ENCODE data around the gene TP53BP2.

The TP53BP2 gene

DNA sequence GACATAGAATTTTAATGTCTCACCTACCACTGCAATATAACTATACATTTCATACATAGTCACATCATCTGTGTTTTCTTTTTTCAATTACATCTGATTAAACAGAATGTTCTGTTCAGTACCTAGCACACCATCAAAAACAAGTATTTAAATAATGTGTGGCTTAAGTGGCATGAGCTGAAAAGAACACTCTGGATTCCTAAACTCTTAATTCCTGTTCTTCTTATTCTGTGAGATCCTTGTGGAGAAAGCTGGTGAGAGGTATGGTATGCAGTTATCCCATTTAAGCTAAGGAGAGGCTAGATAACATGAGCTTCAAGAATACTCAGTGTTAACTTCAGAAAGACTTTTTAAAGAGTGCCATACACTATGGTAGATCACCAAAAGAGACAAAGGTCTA is 5.5 kb downstream of the TP53BP2 start:
- peaks cover 80% of the 10 kb centered on the region for H4K20me1 ChIP-seq (ENCODE audit: insufficient read depth, low read length, poor library complexity, severe bottlenecking)
- H3K9ac ChIP-seq (ENCODE audit: low read depth, low read length, poor library complexity, severe bottlenecking): no peak overlapping the region
- peaks cover 64% of the 10 kb centered on the region for H3K4me1 ChIP-seq (ENCODE audit: insufficient read depth, low read length, poor library complexity, severe bottlenecking)
- no peak overlapping the region for H2AFZ ChIP-seq (ENCODE audit: low read length)
- H3K4me3 ChIP-seq (ENCODE audit: low read length, poor library complexity, severe bottlenecking): peak overlapping the region; percentile 15
- TF ChIP-seq EZH2phosphoT487 (IDR thresholded peaks at IDR 0.05; ENCODE audit: borderline replicate concordance): no peak
- TF ChIP-seq, protein P1, sequence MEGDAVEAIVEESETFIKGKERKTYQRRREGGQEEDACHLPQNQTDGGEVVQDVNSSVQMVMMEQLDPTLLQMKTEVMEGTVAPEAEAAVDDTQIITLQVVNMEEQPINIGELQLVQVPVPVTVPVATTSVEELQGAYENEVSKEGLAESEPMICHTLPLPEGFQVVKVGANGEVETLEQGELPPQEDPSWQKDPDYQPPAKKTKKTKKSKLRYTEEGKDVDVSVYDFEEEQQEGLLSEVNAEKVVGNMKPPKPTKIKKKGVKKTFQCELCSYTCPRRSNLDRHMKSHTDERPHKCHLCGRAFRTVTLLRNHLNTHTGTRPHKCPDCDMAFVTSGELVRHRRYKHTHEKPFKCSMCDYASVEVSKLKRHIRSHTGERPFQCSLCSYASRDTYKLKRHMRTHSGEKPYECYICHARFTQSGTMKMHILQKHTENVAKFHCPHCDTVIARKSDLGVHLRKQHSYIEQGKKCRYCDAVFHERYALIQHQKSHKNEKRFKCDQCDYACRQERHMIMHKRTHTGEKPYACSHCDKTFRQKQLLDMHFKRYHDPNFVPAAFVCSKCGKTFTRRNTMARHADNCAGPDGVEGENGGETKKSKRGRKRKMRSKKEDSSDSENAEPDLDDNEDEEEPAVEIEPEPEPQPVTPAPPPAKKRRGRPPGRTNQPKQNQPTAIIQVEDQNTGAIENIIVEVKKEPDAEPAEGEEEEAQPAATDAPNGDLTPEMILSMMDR (conservative IDR thresholded peaks at IDR 0.05; ENCODE audit: low read length): no peak
- H3F3A ChIP-seq (ENCODE audit: low read depth): 0 out of 2 replicates have a peak, but pooled peaks cover 3% of the 10 kb centered on the region
- no peaks in the 10 kb centered on the region for H3K27me3 ChIP-seq (ENCODE audit: insufficient read depth, low read length, poor library complexity, severe bottlenecking)
- H3K79me2 ChIP-seq (ENCODE audit: insufficient read depth, low read length): peaks cover 98% of the 10 kb centered on the region
- no peaks in the 10 kb centered on the region for H3K9me2 ChIP-seq (replicated peaks; ENCODE audit: low read depth, low read length)
- no peaks in the 10 kb centered on the region for H3K9me3 ChIP-seq (ENCODE audit: insufficient read depth, low read depth, low read length)
- peak overlapping the region; percentile 33 for H3K4me2 ChIP-seq (ENCODE audit: low read depth, low read length, poor library complexity, severe bottlenecking)
- no peaks in the 10 kb centered on the region for H3K36me3 ChIP-seq (ENCODE audit: insufficient read depth, low read length)

GRCh38 chr1:223838125-223838854 is 7.5 kb downstream of the TP53BP2 start:
- H3K4me3 ChIP-seq (ENCODE audit: low read length, poor library complexity, severe bottlenecking): no peak overlapping the region
- no peaks in the 10 kb centered on the region for H3K36me3 ChIP-seq (ENCODE audit: insufficient read depth, low read length)
- H4K20me1 ChIP-seq (ENCODE audit: insufficient read depth, low read length, poor library complexity, severe bottlenecking): peaks cover 77% of the 10 kb centered on the region
- no peak overlapping the region for H3K9ac ChIP-seq (ENCODE audit: low read depth, low read length, poor library complexity, severe bottlenecking)
- no peaks in the 10 kb centered on the region for H3K9me2 ChIP-seq (replicated peaks; ENCODE audit: low read depth, low read length)
- H3K4me2 ChIP-seq (ENCODE audit: low read depth, low read length, poor library complexity, severe bottlenecking): peak overlapping the region; percentile 15
- H3K4me1 ChIP-seq (ENCODE audit: insufficient read depth, low read length, poor library complexity, severe bottlenecking): peaks cover 67% of the 10 kb centered on the region
- H3K79me2 ChIP-seq (ENCODE audit: insufficient read depth, low read length): peaks cover 98% of the 10 kb centered on the region
- no peaks in the 10 kb centered on the region for H3K27me3 ChIP-seq (ENCODE audit: insufficient read depth, low read length, poor library complexity, severe bottlenecking)
- H2AFZ ChIP-seq (ENCODE audit: low read length): no peak overlapping the region
- TF ChIP-seq EZH2phosphoT487 (IDR thresholded peaks at IDR 0.05; ENCODE audit: borderline replicate concordance): no peak
- TF ChIP-seq, protein P1 (conservative IDR thresholded peaks at IDR 0.05; ENCODE audit: low read length): no peak
- H3F3A ChIP-seq (ENCODE audit: low read depth): 0 out of 2 replicates have a peak, but pooled peaks cover 3% of the 10 kb centered on the region
- H3K9me3 ChIP-seq (ENCODE audit: insufficient read depth, low read depth, low read length): no peaks in the 10 kb centered on the region

GRCh38 chr1:223837687-223838086 is 8.1 kb downstream of the TP53BP2 start:
- H3K4me1 ChIP-seq (ENCODE audit: insufficient read depth, low read length, poor library complexity, severe bottlenecking): peaks cover 68% of the 10 kb centered on the region
- TF ChIP-seq, protein P1 (conservative IDR thresholded peaks at IDR 0.05; ENCODE audit: low read length): no peak
- no peak for TF ChIP-seq EZH2phosphoT487 (IDR thresholded peaks at IDR 0.05; ENCODE audit: borderline replicate concordance)
- peaks cover 80% of the 10 kb centered on the region for H4K20me1 ChIP-seq (ENCODE audit: insufficient read depth, low read length, poor library complexity, severe bottlenecking)
- no peaks in the 10 kb centered on the region for H3K9me2 ChIP-seq (replicated peaks; ENCODE audit: low read depth, low read length)
- H2AFZ ChIP-seq (ENCODE audit: low read length): no peak overlapping the region
- H3K9me3 ChIP-seq (ENCODE audit: insufficient read depth, low read depth, low read length): no peaks in the 10 kb centered on the region
- H3K4me2 ChIP-seq (ENCODE audit: low read depth, low read length, poor library complexity, severe bottlenecking): peak overlapping the region; percentile 49
- H3F3A ChIP-seq (ENCODE audit: low read depth): 0 out of 2 replicates have a peak, but pooled peaks cover 3% of the 10 kb centered on the region
- H3K79me2 ChIP-seq (ENCODE audit: insufficient read depth, low read length): peaks cover 98% of the 10 kb centered on the region
- no peaks in the 10 kb centered on the region for H3K36me3 ChIP-seq (ENCODE audit: insufficient read depth, low read length)
- H3K27me3 ChIP-seq (ENCODE audit: insufficient read depth, low read length, poor library complexity, severe bottlenecking): no peaks in the 10 kb centered on the region
- no peak overlapping the region for H3K4me3 ChIP-seq (ENCODE audit: low read length, poor library complexity, severe bottlenecking)
- H3K9ac ChIP-seq (ENCODE audit: low read depth, low read length, poor library complexity, severe bottlenecking): no peak overlapping the region
